GM12873 (cell line): Measurements from ENCODE around the gene GALNT18.

Experiments used
- TF ChIP-seq, protein P1 (sequence below): IDR thresholded peaks from 2 replicates; pipeline ENCODE4 v1.5.1; 2012; ENCODE audit warnings: low read depth, mild to moderate bottlenecking, moderate library complexity, low read length, control low read depth; ENCODE audit not compliant: insufficient read depth; ENCODE audit errors: missing control alignments

Gene GALNT18

DNA sequence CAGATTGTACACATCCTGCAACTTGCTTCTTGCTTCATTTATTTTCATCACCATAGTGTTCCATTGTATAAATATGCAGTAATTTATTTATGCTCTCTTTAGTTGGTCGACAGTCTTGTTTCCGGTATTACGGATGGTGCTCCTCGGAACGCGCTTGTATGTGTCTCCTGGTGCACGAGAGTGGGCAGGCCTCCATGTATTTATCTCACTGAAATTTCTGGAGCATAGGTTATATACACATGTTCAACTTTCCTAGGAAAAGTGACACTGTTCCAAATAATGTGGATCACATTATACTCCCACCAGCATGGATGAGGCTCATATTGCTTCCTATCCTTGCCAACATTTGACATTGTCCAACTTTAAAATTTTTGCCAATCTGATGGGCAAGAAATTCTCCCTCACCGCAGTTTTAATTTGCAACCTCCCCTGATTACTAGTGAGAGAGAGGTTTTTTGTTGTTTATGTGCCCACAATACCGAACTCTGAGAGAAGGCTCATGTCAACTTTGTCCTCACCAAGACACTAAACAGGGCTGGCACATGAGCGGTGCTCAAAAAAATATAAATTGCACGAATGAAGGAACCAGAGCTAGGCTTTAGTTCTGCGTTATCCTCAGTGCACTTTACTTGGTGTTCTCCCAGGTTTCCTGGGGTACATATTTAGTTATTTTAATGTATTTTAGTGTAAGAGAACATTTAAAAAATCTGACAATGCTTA is 272.5 kb downstream of the GALNT18 start:
- TF ChIP-seq, protein P1, sequence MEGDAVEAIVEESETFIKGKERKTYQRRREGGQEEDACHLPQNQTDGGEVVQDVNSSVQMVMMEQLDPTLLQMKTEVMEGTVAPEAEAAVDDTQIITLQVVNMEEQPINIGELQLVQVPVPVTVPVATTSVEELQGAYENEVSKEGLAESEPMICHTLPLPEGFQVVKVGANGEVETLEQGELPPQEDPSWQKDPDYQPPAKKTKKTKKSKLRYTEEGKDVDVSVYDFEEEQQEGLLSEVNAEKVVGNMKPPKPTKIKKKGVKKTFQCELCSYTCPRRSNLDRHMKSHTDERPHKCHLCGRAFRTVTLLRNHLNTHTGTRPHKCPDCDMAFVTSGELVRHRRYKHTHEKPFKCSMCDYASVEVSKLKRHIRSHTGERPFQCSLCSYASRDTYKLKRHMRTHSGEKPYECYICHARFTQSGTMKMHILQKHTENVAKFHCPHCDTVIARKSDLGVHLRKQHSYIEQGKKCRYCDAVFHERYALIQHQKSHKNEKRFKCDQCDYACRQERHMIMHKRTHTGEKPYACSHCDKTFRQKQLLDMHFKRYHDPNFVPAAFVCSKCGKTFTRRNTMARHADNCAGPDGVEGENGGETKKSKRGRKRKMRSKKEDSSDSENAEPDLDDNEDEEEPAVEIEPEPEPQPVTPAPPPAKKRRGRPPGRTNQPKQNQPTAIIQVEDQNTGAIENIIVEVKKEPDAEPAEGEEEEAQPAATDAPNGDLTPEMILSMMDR = no peak

DNA sequence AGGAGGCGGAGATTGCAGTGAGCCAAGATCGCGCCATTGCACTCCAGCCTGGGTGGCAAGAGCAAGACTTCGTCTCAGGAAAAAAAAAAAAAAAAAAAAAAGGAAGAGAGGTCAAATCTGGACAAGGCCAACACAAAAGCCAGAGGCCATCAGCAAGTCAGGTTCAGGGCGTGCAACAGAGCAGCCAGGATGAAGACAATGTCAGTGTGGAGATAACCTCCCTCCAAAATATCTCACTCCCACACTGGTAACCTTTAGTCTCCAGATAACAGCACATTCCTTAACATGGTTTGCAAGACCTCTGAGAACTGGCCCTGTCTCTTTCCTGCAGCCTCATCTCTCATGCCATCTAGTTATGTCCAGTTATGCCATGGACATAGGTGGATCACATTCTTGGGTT is 273.5 kb downstream of the GALNT18 start:
- TF ChIP-seq, protein P1 = no peak

DNA sequence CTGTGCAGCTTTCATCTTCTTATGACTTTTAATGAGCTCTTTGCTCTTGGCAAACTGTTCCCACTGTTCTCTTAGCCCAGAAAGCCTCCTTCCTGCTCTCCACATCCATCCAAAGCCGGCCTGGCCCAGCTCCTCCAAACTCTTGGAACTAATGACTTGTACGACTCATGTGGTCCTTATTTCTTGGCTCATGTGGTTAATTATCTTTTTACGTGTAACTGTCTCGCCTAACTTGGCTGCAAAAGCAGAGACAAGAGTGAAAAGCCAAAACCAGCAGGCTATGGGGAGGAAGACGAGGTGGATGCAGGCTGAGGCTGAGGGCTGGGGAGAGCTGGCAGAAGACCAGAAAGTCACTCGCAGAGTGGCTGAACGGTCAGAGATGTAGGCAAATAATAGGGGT is 274.2 kb downstream of the GALNT18 start:
- TF ChIP-seq, protein P1 = no peak

DNA sequence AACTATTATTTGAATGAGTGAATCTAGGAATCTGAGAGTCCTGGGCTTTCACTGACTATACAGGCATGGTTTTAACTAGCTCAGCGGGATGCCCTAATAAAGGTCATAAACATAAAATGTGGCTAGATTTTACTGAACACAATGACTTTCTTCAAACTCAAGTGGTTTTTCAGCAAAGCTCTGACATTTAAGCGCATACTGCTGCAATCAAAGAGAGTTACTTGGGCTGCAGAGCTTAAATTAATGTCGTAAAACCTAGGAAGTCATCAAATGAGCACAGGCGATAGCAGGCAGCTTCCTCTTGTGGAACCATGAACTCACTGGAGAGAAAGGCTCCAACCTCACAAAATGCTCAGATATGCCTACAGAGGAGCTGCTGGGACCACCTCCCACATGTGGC is 275.5 kb downstream of the GALNT18 start:
- TF ChIP-seq, protein P1 = no peak

DNA sequence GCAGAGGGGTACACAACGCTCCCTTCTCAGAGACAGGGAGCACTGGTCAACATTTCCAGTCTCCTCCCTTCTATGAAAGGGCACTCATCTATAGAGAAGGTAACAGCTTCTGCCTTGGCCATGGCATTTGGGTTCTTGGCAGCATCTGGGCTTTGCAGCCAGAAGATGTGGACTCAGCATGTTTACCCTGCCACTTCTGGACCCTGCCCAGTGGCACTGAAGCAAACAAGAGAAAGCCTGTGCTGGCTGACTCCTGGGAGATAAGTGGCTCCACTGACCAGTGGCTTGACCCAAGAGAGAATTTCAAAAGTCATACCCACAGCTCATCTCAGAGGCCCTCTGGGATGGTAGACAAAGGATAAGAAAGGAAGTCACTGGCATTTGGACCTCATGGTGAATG is 276.7 kb downstream of the GALNT18 start:
- TF ChIP-seq, protein P1 = no peak

DNA sequence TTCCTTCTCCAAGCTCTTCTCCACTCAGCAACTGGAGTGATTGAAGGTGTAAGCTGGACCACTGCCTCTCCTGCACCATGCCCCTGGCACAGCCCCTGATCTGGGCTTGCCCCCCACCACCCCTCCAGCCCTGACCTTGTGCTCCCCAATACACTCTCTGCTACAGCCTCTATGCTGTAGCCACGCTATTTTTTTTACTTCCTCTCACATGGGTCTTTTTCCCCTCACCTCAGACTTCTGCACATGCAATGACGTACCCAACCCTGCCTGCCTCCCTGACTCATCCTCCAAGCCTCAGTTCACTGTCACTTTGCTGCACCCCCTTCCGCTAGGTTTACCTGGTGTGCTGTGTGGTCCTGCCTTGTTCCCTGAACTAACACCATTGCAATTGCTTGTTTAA is 277.8 kb downstream of the GALNT18 start:
- TF ChIP-seq, protein P1 = no peak

DNA sequence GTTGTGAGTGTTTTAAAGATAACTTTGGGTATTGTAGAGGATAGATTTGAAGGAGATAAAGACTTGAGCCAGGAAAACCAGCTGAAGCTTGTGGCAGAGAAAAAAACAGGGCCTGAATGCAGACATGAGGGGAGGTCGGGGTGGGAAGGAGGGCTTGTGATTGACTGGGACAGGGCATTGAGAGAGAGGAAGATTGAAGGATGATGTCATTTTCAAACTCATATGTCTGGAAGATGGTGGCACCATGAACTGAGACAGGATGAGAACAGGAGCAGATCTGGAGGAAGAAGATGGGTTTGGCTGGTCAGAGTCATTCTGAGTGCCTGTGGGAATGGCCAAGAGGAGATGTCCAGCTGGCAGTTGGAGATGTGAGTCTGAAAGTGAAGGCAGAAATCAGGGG is 283.5 kb downstream of the GALNT18 start:
- TF ChIP-seq, protein P1 = no peak
